Fibroblast of lung (primary cell): ENCODE data around the gene C13orf42. TPM values are rescaled to one million over a fixed set of nuclear protein-coding genes. Genes with fewer than 3 reads are reported as not detected.
A peak's percentile ranks its signal among the peaks of the same experiment; 100 is the strongest.

Source experiments
- DNase-seq, 2 donors: peaks; one replicate each; pipeline versions ENCODE4 v3.0.0 to v3.0.0-alpha.2; 2010; ENCODE audit warnings: low read depth in 2 of 2
- H2AFZ ChIP-seq: 2 replicates; pipeline ENCODE4 v1.5.1; 2012; ENCODE audit warnings: low read length, control low read depth, inconsistent platforms
- H3K27ac ChIP-seq: 2 replicates; pipeline ENCODE4 v1.5.1; 2011; ENCODE audit warnings: low read length, control low read depth; ENCODE audit not compliant: insufficient read depth
- H3K27me3 ChIP-seq: 2 replicates; pipeline ENCODE4 v1.5.1; 2011; ENCODE audit warnings: mild to moderate bottlenecking, low read length; ENCODE audit not compliant: control insufficient read depth, insufficient read depth
- H3K36me3 ChIP-seq: 2 replicates; pipeline ENCODE4 v1.5.1; 2011; ENCODE audit warnings: low read length; ENCODE audit not compliant: control insufficient read depth, insufficient read depth
- H3K4me1 ChIP-seq: 2 replicates; pipeline ENCODE4 v1.5.1; 2011; ENCODE audit warnings: low read length; ENCODE audit not compliant: control insufficient read depth, insufficient read depth; ENCODE audit errors: extremely low read depth
- H3K4me2 ChIP-seq: 2 replicates; pipeline ENCODE4 v1.5.1; 2011; ENCODE audit warnings: low read length, control low read depth; ENCODE audit not compliant: insufficient read depth; ENCODE audit errors: extremely low read depth
- H3K4me3 ChIP-seq, 4 experiments: fragments of 200-600 bp in 1 of 4; sonication (generic) in 1 of 4; replicated peaks in 1 of 4; 2 replicates each; pipeline ENCODE4 v1.5.1; 2011 to 2016; ENCODE audit warnings: low read length in 4 of 4, low read depth in 3 of 4, mild to moderate bottlenecking in 3 of 4, control low read depth in 2 of 4, inconsistent platforms in 1 of 4, mixed read lengths in 1 of 4; ENCODE audit not compliant: insufficient read depth in 1 of 4; ENCODE audit errors: control extremely low read depth in 1 of 4
- H3K79me2 ChIP-seq: 2 replicates; pipeline ENCODE4 v1.5.1; 2012; ENCODE audit warnings: mild to moderate bottlenecking, low read length, inconsistent platforms; ENCODE audit not compliant: control insufficient read depth, insufficient read depth
- H3K9ac ChIP-seq: 2 replicates; pipeline ENCODE4 v1.5.1; 2011; ENCODE audit warnings: mild to moderate bottlenecking, low read length, control low read depth; ENCODE audit not compliant: insufficient read depth
- H3K9me3 ChIP-seq: 2 replicates; pipeline ENCODE4 v1.5.1; 2012; ENCODE audit warnings: low read depth, low read length; ENCODE audit not compliant: control insufficient read depth, insufficient read depth
- H4K20me1 ChIP-seq: 2 replicates; pipeline ENCODE4 v1.5.1; 2011; ENCODE audit warnings: low read length; ENCODE audit not compliant: control insufficient read depth, insufficient read depth; ENCODE audit errors: extremely low read depth
- CTCF ChIP-seq, 2 donors: IDR thresholded peaks in 1 of 2; conservative IDR thresholded peaks in 1 of 2; 1 replicate in 1 of 2; 2 replicates in 1 of 2; pipeline ENCODE4 v1.5.1; 2011 to 2012; ENCODE audit warnings: low read length in 2 of 2, control low read depth in 1 of 2, inconsistent platforms in 1 of 2, low read depth in 1 of 2, mild to moderate bottlenecking in 1 of 2
- EZH2 ChIP-seq: IDR thresholded peaks from 2 replicates; pipeline ENCODE4 v1.5.1; 2012; ENCODE audit warnings: low read length, control low read depth, mild to moderate bottlenecking; ENCODE audit errors: missing control alignments
- polyA plus RNA-seq, 2 donors: library from polyadenylated mRNA; depleted of rRNA in 1 of 2; stranded (reverse) in 1 of 2; unstranded in 1 of 2; fragments of >200 nt; gene quantifications; 2 replicates each; pipeline ENCODE4 v1.2.1, GENCODE V29; 2011 to 2012; ENCODE audit warnings: missing spikeins in 1 of 2
- total RNA-seq: library from RNA; depleted of rRNA; stranded (reverse); fragments of >200 nt; gene quantifications from 2 replicates; pipeline ENCODE4 v1.2.1, GENCODE V29; 2014

C13orf42 gene
- total and polyA plus RNA-seq, 2 donors (not counting 1 experiment from before 2014, with no cell fraction given): not detected

GRCh38 chr13:51067210-51067701 lies 43.8 kb downstream of the C13orf42 start:
- H3K9me3 ChIP-seq: no peaks in the 10 kb centered on the region
- no peak overlapping the region for H3K4me2 ChIP-seq
- no peak overlapping the region for H3K4me3 ChIP-seq
- H3K27ac ChIP-seq: no peak overlapping the region
- H3K36me3 ChIP-seq: no peaks in the 10 kb centered on the region
- no peaks in the 10 kb centered on the region for H4K20me1 ChIP-seq
- no peaks in the 10 kb centered on the region for H3K27me3 ChIP-seq
- DNase-seq: peak in 1 of 2 donors; percentile 12
- H3K9ac ChIP-seq: no peak overlapping the region
- no peaks in the 10 kb centered on the region for H3K4me1 ChIP-seq
- TF ChIP-seq CTCF (conservative IDR thresholded peaks at IDR 0.05 in 1 of 2, IDR thresholded peaks at IDR 0.05 in 1 of 2; ENCODE audit: low read depth in 1 of 2, low read length in 2 of 2) (no peak), EZH2 (no peak)
- no peak overlapping the region for H2AFZ ChIP-seq
- no peaks in the 10 kb centered on the region for H3K79me2 ChIP-seq

- no peak overlapping the region for H3K4me2 ChIP-seq
- H3K9me3 ChIP-seq: no peaks in the 10 kb centered on the region
- no peak overlapping the region for H3K9ac ChIP-seq
- no peaks in the 10 kb centered on the region for H3K36me3 ChIP-seq
- TF ChIP-seq CTCF (conservative IDR thresholded peaks at IDR 0.05 in 1 of 2, IDR thresholded peaks at IDR 0.05 in 1 of 2; ENCODE audit: low read depth in 1 of 2, low read length in 2 of 2): no peak
- no peak for TF ChIP-seq EZH2
- no peaks in the 10 kb centered on the region for H3K4me1 ChIP-seq
- no peak overlapping the region for H3K4me3 ChIP-seq
- H3K79me2 ChIP-seq: no peaks in the 10 kb centered on the region
- H2AFZ ChIP-seq: no peak overlapping the region
- no peak overlapping the region for H3K27ac ChIP-seq
- no peaks in the 10 kb centered on the region for H3K27me3 ChIP-seq
- no peaks in the 10 kb centered on the region for H4K20me1 ChIP-seq
- peak in 1 of 2 donors; percentile 69 for DNase-seq
Measured at GRCh38 chr13:51066091-51066831, 44.8 kb downstream of the C13orf42 start.

- Histone ChIP-seq H3K36me3 (no peaks in the 10 kb centered on the region), H3K27me3 (no peaks in the 10 kb centered on the region), H3K4me2 (no peak overlapping the region), H3K79me2 (no peaks in the 10 kb centered on the region), H3K4me3 (no peak overlapping the region), H4K20me1 (no peaks in the 10 kb centered on the region), H3K4me1 (no peaks in the 10 kb centered on the region), H2AFZ (no peak overlapping the region), H3K9ac (no peak overlapping the region), H3K9me3 (no peaks in the 10 kb centered on the region), H3K27ac (no peak overlapping the region)
- no peak for DNase-seq
- no peak for TF ChIP-seq EZH2
- no peak for TF ChIP-seq CTCF (conservative IDR thresholded peaks at IDR 0.05 in 1 of 2, IDR thresholded peaks at IDR 0.05 in 1 of 2; ENCODE audit: low read depth in 1 of 2, low read length in 2 of 2)
Measured at GRCh38 chr13:51065372-51066090, 45.5 kb downstream of the C13orf42 start.
